ENCODE data around the gene SCUBE1.

- TF ChIP-seq CTCF (IDR thresholded peaks at IDR 0.05; ENCODE audit: poor library complexity) (no peak), EZH2 (IDR thresholded peaks at IDR 0.05; ENCODE audit: borderline replicate concordance) (no peak), EZH2phosphoT487 (IDR thresholded peaks at IDR 0.05; ENCODE audit: low read depth, severe bottlenecking, unreplicated experiment) (no peak)
These were observed 143.1 kb downstream of the SCUBE1 start for GRCh38 chr22:43200031-43200430.
